ENCODE data around the gene MIAT.
A peak's percentile ranks its signal among the peaks of the same experiment; 100 is the strongest.
"Not testable (repeated sequence)": the region's sequence is repeated elsewhere in the genome, so short reads cannot be mapped to it uniquely, and the experiment has no call there.

MIAT gene

GRCh38 chr22:26656891-26657851 is at the start of gene MIAT:
TSS of gene MIAT (plus strand) at chr22:26657588.
- peak; percentile 70 for DNase-seq (ENCODE audit: low spot score)

GRCh38 chr22:26608129-26608528 is 49.3 kb upstream of the MIAT start:
- DNase-seq (ENCODE audit: low spot score), result no peak

DNA sequence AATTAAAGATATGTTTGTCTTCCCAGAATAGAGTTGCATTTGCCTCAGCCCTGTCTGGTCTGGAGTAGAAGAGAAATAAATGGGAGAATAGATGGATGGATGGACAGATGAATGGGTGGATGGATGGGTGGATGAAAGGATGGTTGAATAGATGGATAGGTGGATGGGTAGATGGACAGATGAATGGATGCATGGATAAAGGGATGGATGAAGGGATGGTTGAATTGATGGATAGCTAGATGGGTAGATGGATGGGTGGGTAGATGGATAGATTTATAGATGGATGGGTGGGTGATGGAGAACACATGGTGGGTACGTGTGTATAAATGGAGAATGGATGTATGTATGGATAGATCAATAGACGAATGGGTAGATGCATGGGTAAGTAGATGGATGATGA is 48.1 kb upstream of the MIAT start:
- DNase-seq (ENCODE audit: low spot score), result no peak

- DNase-seq (ENCODE audit: low spot score), result peak; percentile 88
These were observed 47.1 kb upstream of the MIAT start for GRCh38 chr22:26610072-26610958.

DNA sequence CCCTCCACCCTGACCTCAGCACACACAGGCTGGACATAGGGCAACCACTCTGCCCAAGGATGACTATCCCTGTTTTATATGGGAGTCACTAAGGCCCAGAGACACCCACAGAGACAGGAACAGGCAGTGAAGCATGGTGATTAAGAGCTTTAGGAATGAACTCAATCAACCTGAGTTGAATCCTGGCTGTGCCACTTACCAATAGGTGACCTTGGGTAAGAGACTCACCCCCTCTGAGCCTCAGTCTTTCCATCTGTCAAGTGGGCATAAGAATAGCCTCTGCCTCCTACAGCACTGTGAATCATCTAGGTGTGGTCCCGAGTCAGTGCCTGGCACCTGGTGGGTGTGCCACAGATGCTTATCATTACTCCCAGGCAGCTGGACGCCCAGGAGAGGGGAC is 46.4 kb upstream of the MIAT start:
- no peak for DNase-seq (ENCODE audit: low spot score)

- no peak for DNase-seq (ENCODE audit: low spot score)
These were observed 44.7 kb upstream of the MIAT start for GRCh38 chr22:26612652-26613051.

GRCh38 chr22:26613753-26614152 is 43.6 kb upstream of the MIAT start:
- not testable (repeated sequence) for DNase-seq (ENCODE audit: low spot score)

- DNase-seq (ENCODE audit: low spot score), result no peak
These were observed 43.1 kb upstream of the MIAT start for GRCh38 chr22:26614322-26614721.

GRCh38 chr22:26615149-26615548 is 42.2 kb upstream of the MIAT start:
- no peak for DNase-seq (ENCODE audit: low spot score)

GRCh38 chr22:26615830-26616435 is 41.5 kb upstream of the MIAT start:
- DNase-seq (ENCODE audit: low spot score), result no peak

- no peak for DNase-seq (ENCODE audit: low spot score)
These were observed 40.7 kb upstream of the MIAT start for GRCh38 chr22:26616650-26617049.

- no peak for DNase-seq (ENCODE audit: low spot score)
These were observed 39.9 kb upstream of the MIAT start, which contains the start of gene CRYBB1 for GRCh38 chr22:26617271-26618199. TSS of gene CRYBB1 (minus strand) at chr22:26618027. CDS start at chr22:26616319, 1,708 bp downstream.

DNA sequence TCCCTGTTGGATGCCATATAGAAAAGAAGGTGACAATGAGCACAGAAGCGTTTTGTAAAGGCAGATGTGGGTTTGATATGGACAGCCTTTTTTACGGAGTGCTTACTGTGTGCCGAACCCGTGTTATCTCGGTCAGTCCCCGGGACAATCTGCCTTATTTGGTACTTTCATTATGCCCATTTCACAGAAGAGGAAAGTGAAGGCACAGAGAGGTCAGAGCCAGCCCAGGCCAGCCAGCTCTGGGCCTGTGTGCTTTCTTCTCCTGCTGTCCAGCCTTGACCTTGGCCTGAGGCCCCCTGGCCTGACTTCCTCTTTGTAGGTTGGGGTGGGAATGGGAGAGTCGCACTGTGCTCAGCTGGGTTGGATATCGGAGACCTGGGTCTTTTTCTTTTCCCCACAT is 38.9 kb upstream of the MIAT start:
- DNase-seq (ENCODE audit: low spot score), result no peak

DNA sequence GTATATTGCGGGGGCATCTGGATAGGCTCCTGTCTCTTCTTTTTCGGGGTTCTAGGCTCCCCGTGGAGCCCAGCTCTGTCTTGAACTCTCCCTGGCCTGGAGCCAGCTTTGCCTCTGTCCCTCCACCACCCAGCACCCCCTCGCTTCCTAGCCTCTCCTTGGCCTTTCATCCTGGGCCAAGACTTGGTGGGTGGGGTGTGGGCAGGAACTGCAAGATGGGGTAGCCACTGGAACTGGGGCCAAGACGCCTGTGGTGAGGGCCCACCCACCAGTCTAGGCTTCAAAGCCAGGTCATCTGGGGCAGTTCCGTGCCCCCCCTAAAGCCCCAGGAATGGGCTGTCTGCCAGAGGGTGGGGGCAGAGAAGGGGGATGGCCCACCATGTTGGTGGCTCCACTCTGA is 37.9 kb upstream of the MIAT start:
- no peak for DNase-seq (ENCODE audit: low spot score)

- no peak for DNase-seq (ENCODE audit: low spot score)
These were observed 37.2 kb upstream of the MIAT start for GRCh38 chr22:26620197-26620596.

DNA sequence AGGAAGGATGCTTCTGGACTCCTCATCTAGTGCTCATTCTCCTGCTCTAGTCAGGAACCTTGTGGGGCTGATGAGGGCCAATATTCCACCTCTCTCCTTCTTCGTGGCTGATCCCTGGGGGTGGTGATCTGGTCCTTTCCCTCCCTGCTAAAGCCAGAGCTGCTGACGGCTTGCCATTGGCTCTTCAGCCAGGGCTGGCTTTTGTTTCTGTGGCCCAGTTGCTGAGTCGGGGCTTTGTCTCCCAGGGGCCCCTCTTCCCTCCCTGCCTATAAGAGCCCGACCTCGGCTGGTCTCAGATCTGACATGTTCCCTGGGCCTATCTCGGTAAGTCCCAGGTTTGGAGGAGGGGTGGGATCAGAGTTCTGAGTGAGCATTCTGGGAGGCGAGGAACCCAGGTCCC is 35.7 kb upstream of the MIAT start, which contains the start of gene CRYBA4:
Gene CRYBA4, plus strand, starts transcription at position 301 of the 400 bp plus-strand sequence. CDS start 634 bp downstream, outside the sequence.
- DNase-seq (ENCODE audit: low spot score), result no peak

DNA sequence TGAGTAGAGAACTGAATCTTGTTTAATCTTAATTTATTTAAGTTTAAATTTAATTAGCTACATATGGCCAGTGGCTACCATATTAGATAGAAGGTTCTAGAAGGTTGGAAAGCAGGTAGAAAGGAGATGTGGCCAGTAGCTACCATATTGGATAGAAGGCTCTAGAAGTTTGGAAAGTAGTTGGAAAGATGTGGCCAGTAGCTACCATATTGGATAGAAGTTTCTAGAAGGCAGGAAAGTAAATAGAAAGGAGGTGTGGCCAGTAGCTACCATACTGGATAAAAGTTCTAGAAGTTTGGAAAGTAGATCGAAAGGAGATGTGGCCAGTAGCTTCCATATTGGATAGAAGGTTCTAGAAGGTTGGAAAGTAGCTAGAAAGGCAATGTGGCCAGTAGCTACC is 33.4 kb upstream of the MIAT start:
- no peak for DNase-seq (ENCODE audit: low spot score)

- no peak for DNase-seq (ENCODE audit: low spot score)
These were observed 32.6 kb upstream of the MIAT start for GRCh38 chr22:26624803-26625202.

GRCh38 chr22:26629988-26630761 is 27.2 kb upstream of the MIAT start:
- no peak for DNase-seq (ENCODE audit: low spot score)

DNA sequence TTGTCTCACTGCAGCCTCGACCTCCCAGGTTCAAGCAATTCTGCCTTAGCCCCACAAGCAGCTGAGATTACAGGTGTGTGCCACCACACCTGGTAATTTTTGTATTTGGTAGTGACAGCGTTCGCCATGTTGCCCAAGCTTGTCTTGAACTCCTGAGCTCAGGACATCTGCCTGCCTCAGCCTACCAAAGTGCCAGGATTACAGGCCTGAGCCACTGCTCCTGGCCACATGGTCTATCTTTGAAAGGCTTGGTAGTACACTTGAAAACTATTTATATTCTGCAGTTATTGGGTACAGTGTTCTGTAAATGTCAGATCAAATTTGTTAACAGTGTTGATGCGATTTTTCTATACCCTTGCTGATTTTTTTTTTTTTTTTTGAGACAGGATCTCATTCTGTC is 26.1 kb upstream of the MIAT start:
- DNase-seq (ENCODE audit: low spot score), result no peak
